Ectodermal cell (in vitro differentiated cells): ENCODE results near the gene EXD3.
"Not testable (repeated sequence)": the region's sequence is repeated elsewhere in the genome, so short reads cannot be mapped to it uniquely, and the experiment has no call there.

Experiments
- H3K27ac ChIP-seq: 2 replicates; pipeline ENCODE4 v1.7.0; 2013; ENCODE audit warnings: mild to moderate bottlenecking, low read depth, low read length; ENCODE audit not compliant: insufficient read depth, poor library complexity, severe bottlenecking
- H3K27me3 ChIP-seq: 2 replicates; pipeline ENCODE4 v1.7.0; 2013; ENCODE audit warnings: mild to moderate bottlenecking, low read length; ENCODE audit not compliant: insufficient read depth, control insufficient read depth, poor library complexity, severe bottlenecking
- H3K36me3 ChIP-seq: one replicate; pipeline ENCODE4 v1.7.0; 2013; ENCODE audit warnings: low read length; ENCODE audit not compliant: control insufficient read depth, insufficient read depth
- H3K4me1 ChIP-seq: one replicate; pipeline ENCODE4 v1.7.0; 2013; ENCODE audit warnings: low read length; ENCODE audit not compliant: control insufficient read depth, insufficient read depth
- H3K4me3 ChIP-seq: 2 replicates; pipeline ENCODE4 v1.7.0; 2013; ENCODE audit warnings: low read depth, low read length, control low read depth; ENCODE audit not compliant: insufficient read depth
- H3K9me3 ChIP-seq: 2 replicates; pipeline ENCODE4 v1.7.0; 2013; ENCODE audit warnings: mild to moderate bottlenecking, low read length, moderate library complexity; ENCODE audit not compliant: control insufficient read depth
- WGBS, 2 experiments: methylation state at CpG; one replicate each; pipeline ENCODE4 v1.1.7; 2013; ENCODE audit warnings: missing lambda C conversion rate in 2 of 2; 5-methylcytosine and 5-hydroxymethylcytosine counted together

Gene EXD3

GRCh38 chr9:137349471-137350033, 73.4 kb downstream of the EXD3 start:
- Histone ChIP-seq H3K4me3 (no peak overlapping the region), H3K4me1 (no peaks in the 10 kb centered on the region), H3K9me3 (peaks cover 4% of the 10 kb centered on the region), H3K27me3 (no peaks in the 10 kb centered on the region), H3K27ac (no peak overlapping the region), H3K36me3 (no peaks in the 10 kb centered on the region)
- 93 to 96% methylated on average over 27 of the region's 27 CpGs for WGBS, 2 experiments

DNA sequence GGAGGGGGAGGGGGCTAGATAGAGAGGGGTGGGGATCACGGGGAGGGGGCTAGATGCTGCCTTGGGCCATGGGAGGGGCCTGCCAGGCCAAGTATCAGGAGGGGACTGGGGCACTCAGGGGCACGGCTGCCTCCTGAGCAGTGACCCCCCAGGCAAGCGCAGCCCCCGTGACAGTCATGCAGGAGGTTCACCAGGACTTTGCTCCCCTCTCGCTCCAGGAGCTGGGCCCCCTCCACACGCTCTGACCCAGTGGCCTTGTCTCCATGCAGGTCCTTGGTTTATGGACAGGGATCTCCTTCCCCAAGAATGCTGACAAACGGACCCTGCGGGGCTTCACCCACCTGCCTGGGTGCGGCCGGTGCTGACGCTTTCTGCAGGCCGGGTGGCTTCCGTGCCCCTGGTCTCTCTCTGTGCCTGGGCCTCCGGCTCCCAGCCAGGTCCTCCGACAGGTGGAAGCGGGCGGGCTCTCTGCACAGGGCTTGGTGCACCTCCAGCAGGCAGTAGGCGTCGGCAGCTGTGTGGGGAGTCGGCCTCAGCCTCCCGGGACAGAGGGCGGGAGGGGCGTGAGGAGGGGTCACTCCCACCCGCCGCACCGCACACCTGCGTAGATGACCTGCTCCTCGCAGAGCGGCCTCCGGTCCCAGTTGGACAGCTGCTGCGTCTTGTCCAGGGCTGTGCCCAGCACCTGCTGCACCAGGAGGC, 74.0 kb downstream of the EXD3 start:
- Histone ChIP-seq H3K36me3 (no peaks in the 10 kb centered on the region), H3K4me1 (no peaks in the 10 kb centered on the region), H3K27ac (no peak overlapping the region), H3K4me3 (no peak overlapping the region), H3K9me3 (peaks cover 4% of the 10 kb centered on the region), H3K27me3 (no peaks in the 10 kb centered on the region)
- 93 to 94% methylated on average over 31 of the region's 31 CpGs for WGBS, 2 experiments

- no peak overlapping the region for H3K27ac ChIP-seq
- peaks cover 4% of the 10 kb centered on the region for H3K9me3 ChIP-seq
- WGBS, 2 experiments, result 94 to 95% methylated on average over 13 of the region's 13 CpGs
Measured at GRCh38 chr9:137347928-137348327, 75.0 kb downstream of the EXD3 start.

DNA sequence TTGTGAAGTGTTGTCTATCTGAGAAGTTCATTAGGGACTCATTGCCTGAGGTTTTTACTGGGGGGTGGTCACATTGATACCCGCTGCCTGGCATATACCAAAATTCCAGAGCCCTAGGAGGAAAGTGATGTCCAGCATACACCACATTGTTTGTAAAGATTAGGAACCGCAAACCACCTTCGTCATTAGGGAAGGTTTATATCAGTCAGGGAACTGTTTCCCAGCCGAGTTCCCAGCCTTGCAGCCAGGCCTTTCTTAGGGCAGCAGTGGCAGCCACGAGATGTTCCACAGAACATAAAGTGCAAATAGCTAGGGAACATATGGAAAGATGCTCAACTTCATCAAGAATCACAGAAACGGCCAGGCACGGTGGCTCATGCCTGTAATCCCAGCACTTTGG, 80.5 kb downstream of the EXD3 start:
- H3K4me3 ChIP-seq, result no peak overlapping the region
- no peaks in the 10 kb centered on the region for H3K36me3 ChIP-seq
- H3K27me3 ChIP-seq, result no peaks in the 10 kb centered on the region
- H3K27ac ChIP-seq, result no peak overlapping the region
- H3K4me1 ChIP-seq, result no peaks in the 10 kb centered on the region
- H3K9me3 ChIP-seq, result peaks cover 4% of the 10 kb centered on the region
- WGBS, 2 experiments, result 79 to 80% methylated on average over 7 of the region's 7 CpGs

More at GRCh38 chr9:137347928-137348327, 75.0 kb downstream of the EXD3 start:
- no peak overlapping the region for H3K4me3 ChIP-seq
- no peaks in the 10 kb centered on the region for H3K27me3 ChIP-seq
- no peaks in the 10 kb centered on the region for H3K36me3 ChIP-seq
- no peaks in the 10 kb centered on the region for H3K4me1 ChIP-seq

DNA sequence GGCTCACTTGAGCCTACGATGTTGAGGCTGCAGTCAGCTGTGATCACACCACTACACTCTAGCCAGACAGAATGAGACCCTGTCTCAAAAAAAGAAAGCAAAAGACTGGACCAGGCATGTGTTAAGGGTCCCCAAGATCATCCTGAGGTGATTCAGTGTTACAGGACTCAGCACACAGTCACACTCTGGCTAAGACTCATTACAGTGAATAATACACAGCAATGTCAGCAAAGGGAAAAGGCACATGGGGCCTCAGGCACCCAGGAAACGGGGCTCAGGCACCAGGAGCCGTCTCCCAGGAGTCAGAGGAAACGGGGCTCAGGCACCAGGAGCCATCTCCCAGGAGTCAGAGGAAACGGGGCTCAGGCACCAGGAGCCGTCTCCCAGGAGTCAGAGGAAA, 81.7 kb downstream of the EXD3 start:
- H3K4me1 ChIP-seq, result no peaks in the 10 kb centered on the region
- 64 to 68% methylated on average over 4 to 5 of the region's 6 CpGs for WGBS, 2 experiments
- H3K27me3 ChIP-seq, result no peaks in the 10 kb centered on the region
- H3K36me3 ChIP-seq, result no peaks in the 10 kb centered on the region
- no peak overlapping the region for H3K4me3 ChIP-seq
- H3K27ac ChIP-seq, result no peak overlapping the region
- H3K9me3 ChIP-seq, result peaks cover under 1% of the 10 kb centered on the region

DNA sequence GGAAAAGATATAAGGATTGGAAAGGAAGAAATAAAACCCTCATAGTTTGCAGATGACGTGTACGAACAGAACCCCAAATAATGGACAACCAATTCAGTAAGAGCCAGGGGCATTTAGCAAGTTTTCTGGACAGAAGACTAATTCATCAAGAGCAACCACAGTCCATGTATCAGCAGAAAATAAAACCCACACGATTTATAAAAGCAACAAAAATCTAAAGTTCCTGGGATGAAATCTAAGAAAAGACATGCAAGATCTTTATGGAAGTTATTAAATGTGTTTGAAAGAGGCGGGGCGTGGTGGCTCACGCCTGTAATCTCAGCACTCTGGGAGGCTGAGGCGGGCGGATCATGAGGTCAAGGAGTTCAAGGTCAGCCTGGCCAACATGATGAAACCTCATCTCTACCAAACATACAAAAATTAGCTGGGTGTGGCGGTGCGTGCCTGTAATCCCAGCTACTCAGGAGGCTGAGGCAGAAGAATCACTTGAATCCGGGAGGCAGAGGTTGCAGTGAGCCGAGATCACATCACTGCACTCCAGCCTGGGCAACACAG, 83.0 kb downstream of the EXD3 start:
- 89 to 91% methylated on average over 11 to 12 of the region's 12 CpGs for WGBS, 2 experiments
- H3K27ac ChIP-seq, H3K4me3 ChIP-seq, H3K9me3 ChIP-seq, H3K36me3 ChIP-seq, H3K27me3 ChIP-seq, H3K4me1 ChIP-seq: not testable (repeated sequence)

GRCh38 chr9:137339045-137339907, 83.7 kb downstream of the EXD3 start:
- no peak overlapping the region for H3K27ac ChIP-seq

GRCh38 chr9:137336735-137337134, 86.2 kb downstream of the EXD3 start:
- Histone ChIP-seq H3K27me3 (no peaks in the 10 kb centered on the region), H3K9me3 (no peaks in the 10 kb centered on the region)
- 90% methylated on average over 2 of the region's 2 CpGs; no CpG with 5 or more reads in 1 of the 2 experiments for WGBS, 2 experiments

More at GRCh38 chr9:137339045-137339907, 83.7 kb downstream of the EXD3 start:
- no peak overlapping the region for H3K4me3 ChIP-seq
- 86 to 88% methylated on average over 4 to 5 of the region's 7 CpGs for WGBS, 2 experiments
- H3K9me3 ChIP-seq, result no peaks in the 10 kb centered on the region
- no peaks in the 10 kb centered on the region for H3K36me3 ChIP-seq
- no peaks in the 10 kb centered on the region for H3K4me1 ChIP-seq
- H3K27me3 ChIP-seq, result no peaks in the 10 kb centered on the region

GRCh38 chr9:137333016-137333671, 89.8 kb downstream of the EXD3 start:
- H3K27ac ChIP-seq, result no peak overlapping the region
- H3K27me3 ChIP-seq, result no peaks in the 10 kb centered on the region
- WGBS, 2 experiments, result 80 to 82% methylated on average over 21 of the region's 21 CpGs
- H3K4me1 ChIP-seq, result no peaks in the 10 kb centered on the region
- H3K4me3 ChIP-seq, result no peak overlapping the region
- no peaks in the 10 kb centered on the region for H3K9me3 ChIP-seq
- no peaks in the 10 kb centered on the region for H3K36me3 ChIP-seq

More at GRCh38 chr9:137336735-137337134, 86.2 kb downstream of the EXD3 start:
- Histone ChIP-seq H3K4me1 (no peaks in the 10 kb centered on the region), H3K27ac (no peak overlapping the region), H3K4me3 (no peak overlapping the region), H3K36me3 (no peaks in the 10 kb centered on the region)
